T-helper 1 cell treated with Interleukin-12 subunit alpha and Interleukin-12 subunit beta and Interleukin-4 antibody, amounts not matched to agents 30 μg/mL and 1 μg/mL, for 36 hours (primary cell): ENCODE measurements around the gene NDUFAF7.
A peak's percentile ranks its signal among the peaks of the same experiment; 100 is the strongest.

Experiments used
- H3K27ac Mint-ChIP-seq: one replicate; pipeline ENCODE4 v1.8.0; 2021; ENCODE audit warnings: mild to moderate bottlenecking, mixed read lengths
- H3K27me3 Mint-ChIP-seq: one replicate; pipeline ENCODE4 v1.8.0; 2021; ENCODE audit warnings: low read depth, mixed read lengths
- H3K36me3 Mint-ChIP-seq: one replicate; pipeline ENCODE4 v1.8.0; 2021; ENCODE audit warnings: low read depth, mixed read lengths
- H3K4me1 Mint-ChIP-seq: one replicate; pipeline ENCODE4 v1.8.0; 2021; ENCODE audit warnings: low read depth, mixed read lengths
- H3K4me3 Mint-ChIP-seq: one replicate; pipeline ENCODE4 v1.8.0; 2021; ENCODE audit warnings: mild to moderate bottlenecking, moderate library complexity, mixed read lengths
- H3K9me3 Mint-ChIP-seq: one replicate; pipeline ENCODE4 v1.8.0; 2021; ENCODE audit warnings: mixed read lengths

NDUFAF7 gene

GRCh38 chr2:37232131-37232933 lies 874 bp downstream of the NDUFAF7 start:
- no peaks in the 10 kb centered on the region for H3K9me3 Mint-ChIP-seq
- peaks cover 23% of the 10 kb centered on the region for H3K36me3 Mint-ChIP-seq
- H3K27ac Mint-ChIP-seq, result no peak overlapping the region
- H3K4me1 Mint-ChIP-seq, result peaks cover 18% of the 10 kb centered on the region
- H3K4me3 Mint-ChIP-seq, result no peak overlapping the region
- no peaks in the 10 kb centered on the region for H3K27me3 Mint-ChIP-seq

- Mint-ChIP-seq H3K4me3 (peak overlapping the region; percentile 42), H3K4me1 (peaks cover 12% of the 10 kb centered on the region), H3K9me3 (peaks cover 5% of the 10 kb centered on the region), H3K27ac (peak overlapping the region; percentile 70), H3K36me3 (peaks cover 51% of the 10 kb centered on the region), H3K27me3 (no peaks in the 10 kb centered on the region)
These were observed 12.0 kb downstream of the NDUFAF7 start for GRCh38 chr2:37243435-37243834.

DNA sequence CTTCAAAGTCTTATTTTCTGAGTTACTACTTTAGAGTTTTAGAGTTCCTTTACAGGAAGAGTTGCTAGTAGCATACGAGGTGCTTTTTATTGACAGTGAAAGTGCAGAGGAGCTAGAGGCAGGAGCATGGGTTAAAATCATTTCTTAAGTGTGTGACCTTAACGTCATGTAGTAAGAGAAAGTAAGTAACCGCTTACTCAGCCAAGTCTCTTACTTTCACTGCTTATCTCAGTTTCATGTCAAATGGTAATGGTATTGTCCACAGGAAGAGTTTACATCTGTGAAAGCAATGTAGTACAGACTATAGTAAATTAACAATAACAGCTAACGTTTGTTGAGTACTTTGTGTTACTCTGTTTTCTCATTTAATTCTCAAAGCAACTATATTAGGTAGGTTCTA lies 12.6 kb downstream of the NDUFAF7 start:
- H3K9me3 Mint-ChIP-seq, result peaks cover 5% of the 10 kb centered on the region
- H3K27ac Mint-ChIP-seq, result no peak overlapping the region
- H3K27me3 Mint-ChIP-seq, result no peaks in the 10 kb centered on the region
- H3K4me3 Mint-ChIP-seq, result no peak overlapping the region
- H3K4me1 Mint-ChIP-seq, result peaks cover 10% of the 10 kb centered on the region
- H3K36me3 Mint-ChIP-seq, result peaks cover 50% of the 10 kb centered on the region

GRCh38 chr2:37244755-37245154 lies 13.3 kb downstream of the NDUFAF7 start:
- Mint-ChIP-seq H3K36me3 (peaks cover 56% of the 10 kb centered on the region), H3K9me3 (peaks cover 5% of the 10 kb centered on the region), H3K4me1 (peaks cover 10% of the 10 kb centered on the region), H3K4me3 (no peak overlapping the region), H3K27me3 (no peaks in the 10 kb centered on the region), H3K27ac (no peak overlapping the region)

DNA sequence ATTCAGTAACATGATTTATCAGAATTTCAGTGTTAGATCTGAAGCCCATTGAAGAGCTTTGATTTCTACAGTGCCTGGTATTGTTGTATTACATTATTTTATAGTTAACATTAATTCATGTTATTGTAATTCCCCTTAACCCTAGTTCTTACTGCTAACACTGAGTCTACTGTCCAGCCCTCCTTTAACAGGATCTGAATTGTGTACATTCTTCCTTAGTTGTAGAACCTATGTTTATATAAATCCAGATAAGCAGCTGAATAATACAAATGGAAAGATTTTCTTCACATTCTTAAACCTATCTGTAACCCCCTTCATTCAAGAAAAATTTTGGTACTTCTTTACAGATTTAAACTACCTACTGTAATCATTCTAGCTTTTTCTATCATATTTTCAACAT lies 14.7 kb downstream of the NDUFAF7 start:
- Mint-ChIP-seq H3K36me3 (peaks cover 59% of the 10 kb centered on the region), H3K27ac (no peak overlapping the region), H3K27me3 (no peaks in the 10 kb centered on the region), H3K4me3 (no peak overlapping the region), H3K4me1 (peaks cover 8% of the 10 kb centered on the region), H3K9me3 (peaks cover 5% of the 10 kb centered on the region)

- Mint-ChIP-seq H3K36me3 (peaks cover 50% of the 10 kb centered on the region), H3K9me3 (no peaks in the 10 kb centered on the region), H3K27me3 (no peaks in the 10 kb centered on the region), H3K4me3 (no peak overlapping the region), H3K27ac (no peak overlapping the region), H3K4me1 (no peaks in the 10 kb centered on the region)
These were observed 19.6 kb downstream of the NDUFAF7 start for GRCh38 chr2:37250869-37251740.

DNA sequence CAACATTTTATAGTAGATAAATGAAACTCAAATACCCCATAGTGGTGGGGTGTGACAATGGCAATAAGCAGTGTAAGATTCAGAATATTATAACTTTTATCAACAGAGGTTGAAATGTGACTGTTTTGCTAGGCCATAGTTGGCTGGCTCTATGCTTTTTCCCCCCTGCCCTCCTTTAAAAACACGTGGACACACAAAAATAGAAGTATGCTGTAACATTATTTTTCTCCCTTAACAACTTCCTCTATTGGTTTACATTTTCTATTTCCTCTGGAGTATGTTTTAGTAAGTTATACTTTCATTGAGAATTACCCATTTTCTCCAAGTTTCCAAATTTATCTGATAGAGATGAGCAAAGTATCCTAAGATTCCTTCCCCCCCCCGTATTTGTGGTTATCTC lies 31.1 kb downstream of the NDUFAF7 start:
- Mint-ChIP-seq H3K9me3 (no peaks in the 10 kb centered on the region), H3K4me3 (no peak overlapping the region), H3K27me3 (no peaks in the 10 kb centered on the region), H3K27ac (no peak overlapping the region), H3K4me1 (no peaks in the 10 kb centered on the region), H3K36me3 (peaks cover 7% of the 10 kb centered on the region)

- H3K36me3 Mint-ChIP-seq, result peaks cover 7% of the 10 kb centered on the region
- H3K27ac Mint-ChIP-seq, result no peak overlapping the region
- no peak overlapping the region for H3K4me3 Mint-ChIP-seq
- H3K4me1 Mint-ChIP-seq, result no peaks in the 10 kb centered on the region
- H3K9me3 Mint-ChIP-seq, result no peaks in the 10 kb centered on the region
- no peaks in the 10 kb centered on the region for H3K27me3 Mint-ChIP-seq
These were observed 32.4 kb downstream of the NDUFAF7 start for GRCh38 chr2:37263839-37264238.

- Mint-ChIP-seq H3K4me1 (no peaks in the 10 kb centered on the region), H3K27ac (no peak overlapping the region), H3K9me3 (no peaks in the 10 kb centered on the region), H3K36me3 (peaks cover 9% of the 10 kb centered on the region), H3K4me3 (no peak overlapping the region), H3K27me3 (no peaks in the 10 kb centered on the region)
These were observed 36.2 kb downstream of the NDUFAF7 start for GRCh38 chr2:37267685-37268084.

DNA sequence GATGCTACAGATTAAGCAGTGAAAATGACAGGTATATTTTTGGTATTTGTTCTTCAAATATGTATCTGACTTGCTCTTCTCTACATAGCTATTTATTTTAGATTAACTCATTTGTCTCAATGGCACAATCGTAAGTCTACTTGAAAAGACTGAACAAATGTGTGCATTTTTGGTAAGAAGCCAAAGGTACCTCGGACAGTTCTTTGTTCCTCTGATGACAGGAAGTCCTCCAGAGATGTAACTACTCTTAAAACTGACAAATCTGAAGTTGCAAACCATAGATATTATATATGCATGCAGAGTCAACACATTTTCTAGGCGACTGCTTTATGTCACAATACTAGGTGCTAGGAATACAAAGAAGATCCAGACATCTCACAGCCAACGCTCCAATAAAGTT lies 36.7 kb downstream of the NDUFAF7 start:
- H3K4me1 Mint-ChIP-seq, result no peaks in the 10 kb centered on the region
- no peak overlapping the region for H3K27ac Mint-ChIP-seq
- H3K27me3 Mint-ChIP-seq, result no peaks in the 10 kb centered on the region
- no peak overlapping the region for H3K4me3 Mint-ChIP-seq
- H3K9me3 Mint-ChIP-seq, result no peaks in the 10 kb centered on the region
- H3K36me3 Mint-ChIP-seq, result peaks cover 9% of the 10 kb centered on the region

GRCh38 chr2:37271376-37272067 lies 40.1 kb downstream of the NDUFAF7 start:
- Mint-ChIP-seq H3K36me3 (peaks cover 12% of the 10 kb centered on the region), H3K27ac (no peak overlapping the region), H3K4me1 (no peaks in the 10 kb centered on the region), H3K27me3 (no peaks in the 10 kb centered on the region), H3K4me3 (no peak overlapping the region), H3K9me3 (no peaks in the 10 kb centered on the region)

DNA sequence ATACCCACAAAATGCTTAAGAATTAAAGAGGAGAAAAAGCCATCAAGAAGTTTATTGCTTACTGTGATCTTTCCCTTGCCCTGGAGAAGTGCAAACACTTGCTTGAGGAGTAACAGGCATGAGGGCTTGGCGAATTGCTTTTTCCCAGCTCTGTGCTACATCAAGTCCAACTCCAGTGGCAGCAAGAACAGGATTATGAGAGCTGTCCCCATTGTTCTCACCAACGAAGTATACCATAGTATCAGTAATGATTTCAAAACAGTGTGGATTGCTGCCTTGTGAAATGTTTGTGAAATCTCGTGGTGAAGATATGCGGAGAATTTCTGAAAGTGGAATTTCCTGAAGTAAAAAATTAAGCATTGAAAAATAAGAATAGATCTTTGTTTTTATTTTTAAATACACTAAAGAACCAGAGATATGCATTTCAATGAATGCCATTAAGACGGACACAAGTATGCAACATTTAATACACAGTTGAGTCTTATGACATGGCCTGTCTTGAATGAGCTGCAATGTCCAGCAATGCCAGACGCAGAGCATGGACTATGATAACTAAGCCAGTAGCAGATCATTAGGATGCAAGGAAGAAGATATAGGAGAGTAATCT lies 43.0 kb downstream of the NDUFAF7 start:
- Mint-ChIP-seq H3K36me3 (peaks cover 9% of the 10 kb centered on the region), H3K27me3 (no peaks in the 10 kb centered on the region), H3K4me3 (no peak overlapping the region), H3K27ac (no peak overlapping the region), H3K9me3 (no peaks in the 10 kb centered on the region), H3K4me1 (no peaks in the 10 kb centered on the region)

GRCh38 chr2:37276291-37276690 lies 44.8 kb downstream of the NDUFAF7 start:
- no peak overlapping the region for H3K4me3 Mint-ChIP-seq
- H3K27me3 Mint-ChIP-seq, result no peaks in the 10 kb centered on the region
- no peaks in the 10 kb centered on the region for H3K9me3 Mint-ChIP-seq
- no peak overlapping the region for H3K27ac Mint-ChIP-seq
- no peaks in the 10 kb centered on the region for H3K4me1 Mint-ChIP-seq
- H3K36me3 Mint-ChIP-seq, result peaks cover 5% of the 10 kb centered on the region

GRCh38 chr2:37281916-37282315 lies 50.5 kb downstream of the NDUFAF7 start:
- no peaks in the 10 kb centered on the region for H3K9me3 Mint-ChIP-seq
- no peak overlapping the region for H3K4me3 Mint-ChIP-seq
- peaks cover 4% of the 10 kb centered on the region for H3K36me3 Mint-ChIP-seq
- H3K27me3 Mint-ChIP-seq, result no peaks in the 10 kb centered on the region
- no peak overlapping the region for H3K27ac Mint-ChIP-seq
- no peaks in the 10 kb centered on the region for H3K4me1 Mint-ChIP-seq
